ENCODE data around the gene FLT3.

Gene FLT3

GRCh38 chr13:28052945-28053344 lies 47.4 kb downstream of the FLT3 start:
- TF ChIP-seq CTCF (conservative IDR thresholded peaks at IDR 0.05; ENCODE audit: low read length), result no peak
- DNase-seq (ENCODE audit: low read depth), result no peak
- no peak overlapping the region for H3K4me3 ChIP-seq (ENCODE audit: low read length)

GRCh38 chr13:28049880-28050875 lies 50.2 kb downstream of the FLT3 start:
- no peak for TF ChIP-seq CTCF (conservative IDR thresholded peaks at IDR 0.05; ENCODE audit: low read length)
- H3K4me3 ChIP-seq (ENCODE audit: low read length), result no peak overlapping the region
- no peak for DNase-seq (ENCODE audit: low read depth)

GRCh38 chr13:28049215-28049614 lies 51.2 kb downstream of the FLT3 start:
- H3K4me3 ChIP-seq (ENCODE audit: low read length), result no peak overlapping the region
- DNase-seq (ENCODE audit: low read depth), result no peak
- no peak for TF ChIP-seq CTCF (conservative IDR thresholded peaks at IDR 0.05; ENCODE audit: low read length)

- no peak for TF ChIP-seq CTCF (conservative IDR thresholded peaks at IDR 0.05; ENCODE audit: low read length)
- no peak for DNase-seq (ENCODE audit: low read depth)
- no peak overlapping the region for H3K4me3 ChIP-seq (ENCODE audit: low read length)
These were observed 51.6 kb downstream of the FLT3 start for GRCh38 chr13:28048768-28049167.

- TF ChIP-seq CTCF (conservative IDR thresholded peaks at IDR 0.05; ENCODE audit: low read length), result no peak
- no peak overlapping the region for H3K4me3 ChIP-seq (ENCODE audit: low read length)
- peak; percentile 26 for DNase-seq (ENCODE audit: low read depth)
These were observed 52.5 kb downstream of the FLT3 start for GRCh38 chr13:28047757-28048388.

- no peak for TF ChIP-seq CTCF (conservative IDR thresholded peaks at IDR 0.05; ENCODE audit: low read length)
- peak; percentile 75 for DNase-seq (ENCODE audit: low read depth)
- H3K4me3 ChIP-seq (ENCODE audit: low read length), result no peak overlapping the region
These were observed 53.4 kb downstream of the FLT3 start for GRCh38 chr13:28046981-28047380.
